ENCODE measurements around the gene DLX1. TPM values are rescaled to one million over a fixed set of nuclear protein-coding genes. Genes with fewer than 3 reads are reported as not detected.
"Not testable (repeated sequence)": the region's sequence is repeated elsewhere in the genome, so short reads cannot be mapped to it uniquely, and the experiment has no call there.

Gene DLX1
- polyA plus RNA-seq, 3 donors = 0.05 TPM; not detected in 2

DNA sequence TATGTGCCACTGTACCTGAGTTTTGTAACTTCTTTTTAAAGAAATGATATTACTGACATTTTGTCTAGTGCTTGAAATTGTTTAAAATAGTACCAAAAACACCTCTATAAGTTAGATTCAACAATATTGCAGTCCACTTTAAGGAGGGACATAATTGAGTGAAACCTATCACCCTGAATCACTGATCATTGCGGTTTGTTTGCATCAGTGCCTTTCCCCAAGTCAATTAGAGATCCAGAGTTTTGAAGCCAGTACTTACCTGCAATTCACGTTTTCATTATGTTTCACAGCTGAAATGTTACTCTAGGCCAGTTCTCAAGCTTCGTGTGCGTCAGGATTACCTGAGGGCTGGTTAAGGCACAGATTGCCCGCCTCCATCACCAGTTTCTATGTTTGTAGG, 26.6 kb upstream of the DLX1 start:
- H3K27me3 ChIP-seq (ENCODE audit: control insufficient read depth in 2 of 2, insufficient read depth in 2 of 2, low read length in 2 of 2) = no peaks in the 10 kb centered on the region
- no peaks in the 10 kb centered on the region for H3K79me2 ChIP-seq (ENCODE audit: insufficient read depth, low read length)
- Mint-ChIP-seq H3K4me3 (no peak overlapping the region), H3K4me1 (no peaks in the 10 kb centered on the region), H3K9me3 (peaks cover 0 to 5% (median 0%) of the 10 kb centered on the region in 7 donors), H3K27ac (no peak overlapping the region), H3K27me3 (ENCODE audit: low read depth in 3 of 3) (peaks cover 0 to 2% (median 0%) of the 10 kb centered on the region in 3 donors), H3K36me3 (peaks cover 0 to 4% of the 10 kb centered on the region in 2 donors)
- TF ChIP-seq, protein P1, sequence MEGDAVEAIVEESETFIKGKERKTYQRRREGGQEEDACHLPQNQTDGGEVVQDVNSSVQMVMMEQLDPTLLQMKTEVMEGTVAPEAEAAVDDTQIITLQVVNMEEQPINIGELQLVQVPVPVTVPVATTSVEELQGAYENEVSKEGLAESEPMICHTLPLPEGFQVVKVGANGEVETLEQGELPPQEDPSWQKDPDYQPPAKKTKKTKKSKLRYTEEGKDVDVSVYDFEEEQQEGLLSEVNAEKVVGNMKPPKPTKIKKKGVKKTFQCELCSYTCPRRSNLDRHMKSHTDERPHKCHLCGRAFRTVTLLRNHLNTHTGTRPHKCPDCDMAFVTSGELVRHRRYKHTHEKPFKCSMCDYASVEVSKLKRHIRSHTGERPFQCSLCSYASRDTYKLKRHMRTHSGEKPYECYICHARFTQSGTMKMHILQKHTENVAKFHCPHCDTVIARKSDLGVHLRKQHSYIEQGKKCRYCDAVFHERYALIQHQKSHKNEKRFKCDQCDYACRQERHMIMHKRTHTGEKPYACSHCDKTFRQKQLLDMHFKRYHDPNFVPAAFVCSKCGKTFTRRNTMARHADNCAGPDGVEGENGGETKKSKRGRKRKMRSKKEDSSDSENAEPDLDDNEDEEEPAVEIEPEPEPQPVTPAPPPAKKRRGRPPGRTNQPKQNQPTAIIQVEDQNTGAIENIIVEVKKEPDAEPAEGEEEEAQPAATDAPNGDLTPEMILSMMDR (IDR thresholded peaks at IDR 0.05) = no peak
- H3K4me3 ChIP-seq (replicated peaks in 1 of 3; ENCODE audit: low read depth in 2 of 3, low read length in 3 of 3) = no peak overlapping the region
- intact Hi-C loops (cut with micrococcal nuclease) = no loop called here
- WGBS (ENCODE audit: insufficient coverage) = 100% methylated on average over 4 of the region's 5 CpGs
- DNase-seq = no peak
- H3K36me3 ChIP-seq (replicated peaks in 1 of 2; ENCODE audit: control insufficient read depth in 1 of 2, insufficient read depth in 2 of 2, low read length in 2 of 2) = no peaks in the 10 kb centered on the region
- no peak overlapping the region for H3K27ac ChIP-seq (ENCODE audit: low read depth in 1 of 2, low read length in 2 of 2)
- H3K9me3 ChIP-seq (replicated peaks in 1 of 2; ENCODE audit: control insufficient read depth in 1 of 2, insufficient read depth in 1 of 2, low read length in 2 of 2) = no peaks in the 10 kb centered on the region
- H3K4me1 ChIP-seq (ENCODE audit: control insufficient read depth in 1 of 2, insufficient read depth in 2 of 2, low read length in 2 of 2) = no peaks in the 10 kb centered on the region
- no peaks in the 10 kb centered on the region for H4K20me1 ChIP-seq (ENCODE audit: insufficient read depth, low read length)
- no peak overlapping the region for H2AFZ ChIP-seq (ENCODE audit: insufficient read depth, low read depth, low read length, poor library complexity, severe bottlenecking)
- H3K9ac ChIP-seq (ENCODE audit: insufficient read depth, low read length, poor library complexity, severe bottlenecking) = no peak overlapping the region
- no peak overlapping the region for H3K4me2 ChIP-seq (replicated peaks; ENCODE audit: extremely low read depth, low read length, poor library complexity, severe bottlenecking)

- H3K4me1 ChIP-seq (ENCODE audit: control insufficient read depth in 1 of 2, insufficient read depth in 2 of 2, low read length in 2 of 2); H3K27me3 Mint-ChIP-seq (ENCODE audit: low read depth in 3 of 3); H3K27me3 ChIP-seq (ENCODE audit: control insufficient read depth in 2 of 2, insufficient read depth in 2 of 2, low read length in 2 of 2); intact Hi-C loops (cut with micrococcal nuclease); H2AFZ ChIP-seq (ENCODE audit: insufficient read depth, low read depth, low read length, poor library complexity, severe bottlenecking); H3K4me3 ChIP-seq (replicated peaks in 1 of 3; ENCODE audit: low read depth in 2 of 3, low read length in 3 of 3); H4K20me1 ChIP-seq (ENCODE audit: insufficient read depth, low read length); H3K36me3 ChIP-seq (replicated peaks in 1 of 2; ENCODE audit: control insufficient read depth in 1 of 2, insufficient read depth in 2 of 2, low read length in 2 of 2); H3K9me3 ChIP-seq (replicated peaks in 1 of 2; ENCODE audit: control insufficient read depth in 1 of 2, insufficient read depth in 1 of 2, low read length in 2 of 2); H3K36me3 Mint-ChIP-seq; H3K79me2 ChIP-seq (ENCODE audit: insufficient read depth, low read length); H3K4me3 Mint-ChIP-seq; H3K4me2 ChIP-seq (replicated peaks; ENCODE audit: extremely low read depth, low read length, poor library complexity, severe bottlenecking); H3K9ac ChIP-seq (ENCODE audit: insufficient read depth, low read length, poor library complexity, severe bottlenecking); H3K27ac ChIP-seq (ENCODE audit: low read depth in 1 of 2, low read length in 2 of 2); H3K4me1 Mint-ChIP-seq; DNase-seq; H3K9me3 Mint-ChIP-seq: not testable (repeated sequence)
- 100% methylated on average over 2 of the region's 5 CpGs for WGBS (ENCODE audit: insufficient coverage)
- peak overlapping the region in 1 of 7 donors; percentile 20 for H3K27ac Mint-ChIP-seq
Measured at GRCh38 chr2:172060118-172060517, 25.2 kb upstream of the DLX1 start.
